Neural cell (in vitro differentiated cells): ENCODE data around the gene GFRA4. TPM values are rescaled to one million over a fixed set of nuclear protein-coding genes. Genes with fewer than 3 reads are reported as not detected.

ENCODE experiments used
- H2AFZ ChIP-seq: fragments of 200-600, 300-800 bp; sonication (generic), shearing (Covaris generic); 2 replicates; pipeline ENCODE4 v1.6.0; 2014; ENCODE audit warnings: low read depth, mild to moderate bottlenecking, antibody characterized with exemption, low read length, moderate library complexity
- H3F3A ChIP-seq: fragments of 200-600 bp; shearing (Covaris generic); 2 replicates; pipeline ENCODE4 v1.6.1; 2016; ENCODE audit warnings: mild to moderate bottlenecking, moderate library complexity, mixed read lengths, antibody characterized with exemption, low read length; ENCODE audit not compliant: insufficient read depth, poor library complexity, severe bottlenecking
- H3K27ac ChIP-seq: fragments of 200-600, 300-800 bp; sonication (generic), shearing (Covaris generic); 2 replicates; pipeline ENCODE4 v1.5.1; 2014; ENCODE audit warnings: mild to moderate bottlenecking, low read length, moderate library complexity
- H3K27me3 ChIP-seq: fragments of 300-800, 200-600 bp; sonication (generic), shearing (Covaris generic); 2 replicates; pipeline ENCODE4 v1.6.0; 2014; ENCODE audit warnings: mild to moderate bottlenecking, low read depth, low read length, moderate library complexity; ENCODE audit not compliant: insufficient read depth
- H3K36me3 ChIP-seq: fragments of 300-800, 200-600 bp; sonication (generic), shearing (Covaris generic); 2 replicates; pipeline ENCODE4 v1.5.1; 2014; ENCODE audit warnings: mild to moderate bottlenecking, antibody characterized with exemption, low read length, moderate library complexity; ENCODE audit not compliant: insufficient read depth
- H3K4me2 ChIP-seq: fragments of 300-800, 200-600 bp; sonication (generic), shearing (Covaris generic); 2 replicates; pipeline ENCODE4 v1.6.0; 2014; ENCODE audit warnings: mild to moderate bottlenecking, low read length
- H3K4me3 ChIP-seq: fragments of 300-800, 200-600 bp; sonication (generic), shearing (Covaris generic); 2 replicates; pipeline ENCODE4 v1.5.1; 2014; ENCODE audit warnings: mild to moderate bottlenecking, low read length, moderate library complexity
- H3K79me2 ChIP-seq: fragments of 200-600 bp; shearing (Covaris generic); replicated peaks from 2 replicates; pipeline ENCODE4 v1.6.0; 2014; ENCODE audit warnings: mild to moderate bottlenecking, low read length, moderate library complexity; ENCODE audit not compliant: insufficient read depth
- H3K9ac ChIP-seq: fragments of 300-800, 200-600 bp; sonication (generic), shearing (Covaris generic); 2 replicates; pipeline ENCODE4 v1.6.1; 2016; ENCODE audit warnings: mild to moderate bottlenecking, low read length, mixed read lengths
- H3K9me2 ChIP-seq: fragments of 200-600 bp; shearing (Covaris generic); 2 replicates; pipeline ENCODE4 v1.6.1; 2016; ENCODE audit warnings: mild to moderate bottlenecking, low read length, mixed read lengths; ENCODE audit not compliant: insufficient read depth
- H3K9me3 ChIP-seq: fragments of 200-600, 300-800 bp; sonication (generic), shearing (Covaris generic); 2 replicates; pipeline ENCODE4 v1.6.1; 2016; ENCODE audit warnings: mild to moderate bottlenecking, mixed run types, low read length, moderate library complexity, mixed read lengths
- H4K20me1 ChIP-seq: fragments of 200-600 bp; shearing (Covaris generic); 2 replicates; pipeline ENCODE4 v1.6.1; 2016; ENCODE audit warnings: mild to moderate bottlenecking, mixed run types; ENCODE audit not compliant: insufficient read depth
- CTCF ChIP-seq: fragments of 450-650 bp; IDR thresholded peaks from 2 replicates; pipeline ENCODE4 v1.5.1; 2014; ENCODE audit warnings: antibody characterized with exemption, mild to moderate bottlenecking, moderate library complexity; ENCODE audit not compliant: poor library complexity, severe bottlenecking
- EP300 ChIP-seq: fragments of 450-650 bp; conservative IDR thresholded peaks from 2 replicates; pipeline ENCODE4 v1.6.1; 2014; ENCODE audit warnings: antibody characterized with exemption, mild to moderate bottlenecking, moderate library complexity; ENCODE audit not compliant: poor library complexity, severe bottlenecking
- EZH2 ChIP-seq: fragments of 200-600, 300-800 bp; shearing (Covaris generic), sonication (generic); IDR thresholded peaks from 2 replicates; pipeline ENCODE4 v1.6.1; 2014; ENCODE audit warnings: antibody characterized with exemption, low read length, borderline replicate concordance, mild to moderate bottlenecking; ENCODE audit not compliant: insufficient read depth, poor library complexity, severe bottlenecking
- MXI1 ChIP-seq: fragments of 450-650 bp; conservative IDR thresholded peaks from 2 replicates; pipeline ENCODE4 v1.6.1; 2014; ENCODE audit warnings: antibody characterized with exemption, mild to moderate bottlenecking; ENCODE audit not compliant: poor library complexity, severe bottlenecking
- POLR2AphosphoS5 ChIP-seq: IDR thresholded peaks from 2 replicates; pipeline ENCODE4 v1.6.1; 2012
- RAD21 ChIP-seq: fragments of 450-650 bp; conservative IDR thresholded peaks from 2 replicates; pipeline ENCODE4 v1.6.1; 2014; ENCODE audit warnings: antibody characterized with exemption, mild to moderate bottlenecking, moderate library complexity
- REST ChIP-seq: IDR thresholded peaks from 2 replicates; pipeline ENCODE4 v1.6.1; 2012; ENCODE audit warnings: borderline replicate concordance
- SMC3 ChIP-seq: fragments of 450-650 bp; conservative IDR thresholded peaks from 2 replicates; pipeline ENCODE4 v1.6.1; 2014; ENCODE audit warnings: antibody characterized with exemption, mild to moderate bottlenecking, moderate library complexity; ENCODE audit not compliant: poor library complexity
- TAF1 ChIP-seq: IDR thresholded peaks from 2 replicates; pipeline ENCODE4 v1.6.1; 2012; ENCODE audit warnings: low read depth
- polyA plus RNA-seq: library from polyadenylated mRNA; depleted of rRNA; stranded (reverse); fragments of >200 nt; gene quantifications from 2 replicates; pipeline ENCODE4 v1.2.3, GENCODE V29; 2014

The GFRA4 gene
- polyA plus RNA-seq, 1 donor from 2014 or later, result not detected

- H3K9me2 ChIP-seq, result no peaks in the 10 kb centered on the region
- H3K4me3 ChIP-seq, result no peak overlapping the region
- no peaks in the 10 kb centered on the region for H3K79me2 ChIP-seq
- H4K20me1 ChIP-seq, result no peaks in the 10 kb centered on the region
- H3F3A ChIP-seq, result no peaks in the 10 kb centered on the region
- H3K36me3 ChIP-seq, result no peaks in the 10 kb centered on the region
- no peak overlapping the region for H3K9ac ChIP-seq
- no peak overlapping the region for H3K4me2 ChIP-seq
- no peaks in the 10 kb centered on the region for H3K27me3 ChIP-seq
- H3K27ac ChIP-seq, result no peak overlapping the region
- no peaks in the 10 kb centered on the region for H3K9me3 ChIP-seq
- no peak overlapping the region for H2AFZ ChIP-seq
- TF ChIP-seq POLR2AphosphoS5 (no peak), MXI1 (no peak), REST (no peak), TAF1 (no peak), EP300 (no peak), CTCF (no peak), RAD21 (no peak), EZH2 (no peak), SMC3 (no peak)
These were observed 2.0 kb downstream of the GFRA4 start for GRCh38 chr20:3661060-3661813.

GRCh38 chr20:3660262-3661059 lies 2.7 kb downstream of the GFRA4 start:
- H3K4me3 ChIP-seq, result no peak overlapping the region
- TF ChIP-seq EP300 (no peak), TAF1 (no peak), MXI1 (no peak), SMC3 (no peak), CTCF (no peak), RAD21 (no peak), EZH2 (no peak), REST (no peak), POLR2AphosphoS5 (no peak)
- H3K36me3 ChIP-seq, result no peaks in the 10 kb centered on the region
- no peaks in the 10 kb centered on the region for H3K9me2 ChIP-seq
- H3K9me3 ChIP-seq, result no peaks in the 10 kb centered on the region
- no peaks in the 10 kb centered on the region for H3K79me2 ChIP-seq
- no peaks in the 10 kb centered on the region for H3K27me3 ChIP-seq
- no peak overlapping the region for H3K27ac ChIP-seq
- H3K9ac ChIP-seq, result no peak overlapping the region
- no peaks in the 10 kb centered on the region for H3F3A ChIP-seq
- H2AFZ ChIP-seq, result no peak overlapping the region
- H3K4me2 ChIP-seq, result no peak overlapping the region
- no peaks in the 10 kb centered on the region for H4K20me1 ChIP-seq
